Left ventricle myocardium inferior (tissue), 1 donor: ENCODE measurements around the gene ZNF543. TPM values are rescaled to one million over a fixed set of nuclear protein-coding genes. Genes with fewer than 3 reads are reported as not detected.

ENCODE experiments used
- DNase-seq: peaks from one replicate; pipeline ENCODE4 v3.0.0-alpha.2; 2020
- H3K27ac ChIP-seq: fragments of 200-600 bp; replicated peaks from 2 replicates; pipeline ENCODE4 v1.8.0; 2021
- H3K27me3 ChIP-seq: fragments of 200-600 bp; 2 replicates; pipeline ENCODE4 v1.8.0; 2021; ENCODE audit warnings: low read depth
- H3K36me3 ChIP-seq: fragments of 200-600 bp; 2 replicates; pipeline ENCODE4 v1.8.0; 2021
- H3K4me1 ChIP-seq: fragments of 200-600 bp; 2 replicates; pipeline ENCODE4 v1.8.0; 2021
- H3K4me3 ChIP-seq: fragments of 200-600 bp; 2 replicates; pipeline ENCODE4 v1.8.0; 2021; ENCODE audit warnings: mild to moderate bottlenecking, moderate library complexity
- H3K9me3 ChIP-seq: fragments of 200-600 bp; replicated peaks from 2 replicates; pipeline ENCODE4 v1.8.0; 2021
- CTCF ChIP-seq: fragments of 200-600 bp; IDR thresholded peaks from 2 replicates; pipeline ENCODE4 v1.8.0; 2021; ENCODE audit warnings: antibody characterized with exemption, mild to moderate bottlenecking, borderline replicate concordance
- intact Hi-C: fragments of 100-400 bp; cut with micrococcal nuclease; formaldehyde crosslinking; loops from one replicate; pipeline ENCODE4 v1.11.0; 2022
- total RNA-seq: library from RNA; stranded (reverse); fragmentation: NEBNext Ultra II Directional; extraction: Animal tissue kit (Norgen Biotek cat#: 25700); gene quantifications from one replicate; pipeline ENCODE4 v1.2.1, GENCODE V29; 2021
- donor health status: DM: no; HTN: yes; CAD: no; lungs with severe emphysema.

ZNF543 gene
- total RNA-seq, 1 donor from 2014 or later = 5.7 TPM

- no peak overlapping the region for H3K27ac ChIP-seq
- no peak overlapping the region for H3K4me3 ChIP-seq
- intact Hi-C loops = no loop called here
- TF ChIP-seq CTCF = no peak
- H3K27me3 ChIP-seq = no peaks in the 10 kb centered on the region
- no peak for DNase-seq
- no peaks in the 10 kb centered on the region for H3K36me3 ChIP-seq
- no peaks in the 10 kb centered on the region for H3K9me3 ChIP-seq
- peaks cover 19% of the 10 kb centered on the region for H3K4me1 ChIP-seq
These were observed 22.3 kb downstream of the ZNF543 start for GRCh38 chr19:57342582-57342981.

GRCh38 chr19:57348136-57348535, 27.9 kb downstream of the ZNF543 start:
- H3K36me3 ChIP-seq = peaks cover 8% of the 10 kb centered on the region
- no peaks in the 10 kb centered on the region for H3K27me3 ChIP-seq
- no peak overlapping the region for H3K4me3 ChIP-seq
- intact Hi-C loops = no loop called here
- H3K9me3 ChIP-seq = peaks cover 9% of the 10 kb centered on the region
- no peak for DNase-seq
- H3K4me1 ChIP-seq = peaks cover 25% of the 10 kb centered on the region
- no peak for TF ChIP-seq CTCF
- no peak overlapping the region for H3K27ac ChIP-seq

GRCh38 chr19:57350877-57351805, 30.9 kb downstream of the ZNF543 start, which contains the start of gene ZNF304:
Gene ZNF304 (plus strand): TSS chr19:57351271. CDS start chr19:57351665, 394 bp downstream.
- Histone ChIP-seq H3K27ac (peak within 1 kb of the TSS; percentile 91), H3K4me1 (peaks cover 47% of the 10 kb centered on the region), H3K4me3 (peak within 1 kb of the TSS; percentile 96), H3K9me3 (peaks cover 39% of the 10 kb centered on the region), H3K36me3 (peaks cover 38% of the 10 kb centered on the region), H3K27me3 (no peaks in the 10 kb centered on the region)
- peak; percentile 94 for DNase-seq
- TF ChIP-seq CTCF = no peak
- intact Hi-C loops = no loop called here

GRCh38 chr19:57351867-57352266, 31.6 kb downstream of the ZNF543 start:
- Histone ChIP-seq H3K27me3 (no peaks in the 10 kb centered on the region), H3K4me1 (peaks cover 47% of the 10 kb centered on the region), H3K36me3 (peaks cover 46% of the 10 kb centered on the region), H3K9me3 (peaks cover 46% of the 10 kb centered on the region), H3K4me3 (peak overlapping the region; percentile 96), H3K27ac (peak overlapping the region; percentile 91)
- intact Hi-C loops = no loop called here
- TF ChIP-seq CTCF = no peak
- no peak for DNase-seq

- intact Hi-C loops = no loop called here
- DNase-seq = no peak
- Histone ChIP-seq H3K36me3 (peaks cover 78% of the 10 kb centered on the region), H3K4me1 (peaks cover 42% of the 10 kb centered on the region), H3K27ac (no peak overlapping the region), H3K27me3 (no peaks in the 10 kb centered on the region), H3K9me3 (peaks cover 87% of the 10 kb centered on the region), H3K4me3 (no peak overlapping the region)
- no peak for TF ChIP-seq CTCF
These were observed 35.6 kb downstream of the ZNF543 start for GRCh38 chr19:57355916-57356315.
